Stimulated activated CD8-positive, alpha-beta memory T cell treated with anti-CD3 and anti-CD28 coated beads, Interleukin-4, amount 100 ng/mL, for 24 hours (primary cell): ENCODE data around the gene RPL28.
A peak's percentile ranks its signal among the peaks of the same experiment; 100 is the strongest.
"Not testable (repeated sequence)": the region's sequence is repeated elsewhere in the genome, so short reads cannot be mapped to it uniquely, and the experiment has no call there.

Experiments
- DNase-seq: peaks from one replicate; pipeline ENCODE4 v3.0.0-alpha.2; 2020; ENCODE audit warnings: low read depth

The RPL28 gene

GRCh38 chr19:55392820-55393761 lies 7.4 kb downstream of the RPL28 start:
- DNase-seq, result no peak

GRCh38 chr19:55398200-55398925 lies 12.6 kb downstream of the RPL28 start:
- no peak for DNase-seq

GRCh38 chr19:55400281-55401087 lies 14.8 kb downstream of the RPL28 start:
- no peak for DNase-seq

- DNase-seq, result not testable (repeated sequence)
Observed at GRCh38 chr19:55401390-55401789, 15.7 kb downstream of the RPL28 start.

GRCh38 chr19:55402509-55402908 lies 16.8 kb downstream of the RPL28 start:
- no peak for DNase-seq

- DNase-seq, result no peak
Observed at GRCh38 chr19:55405638-55406037, 19.9 kb downstream of the RPL28 start.

GRCh38 chr19:55406091-55406825 lies 20.5 kb downstream of the RPL28 start:
- no peak for DNase-seq

GRCh38 chr19:55406826-55407549 lies 21.3 kb downstream of the RPL28 start:
- peak; percentile 19 for DNase-seq

GRCh38 chr19:55407550-55407799 lies 21.7 kb downstream of the RPL28 start, which contains the start of gene UBE2S:
Gene UBE2S, minus strand, starts transcription at chr19:55407788. Its CDS starts 199 bp downstream, at chr19:55407589.
- not testable (repeated sequence) for DNase-seq

GRCh38 chr19:55407800-55408532 lies 22.2 kb downstream of the RPL28 start:
- peak; percentile 94 for DNase-seq

GRCh38 chr19:55408533-55408872 lies 22.8 kb downstream of the RPL28 start:
- no peak for DNase-seq

- not testable (repeated sequence) for DNase-seq
Observed at GRCh38 chr19:55409179-55409578, 23.4 kb downstream of the RPL28 start.

- DNase-seq, result no peak
Observed at GRCh38 chr19:55410168-55410567, 24.4 kb downstream of the RPL28 start.

GRCh38 chr19:55418185-55418584 lies 32.5 kb downstream of the RPL28 start:
- DNase-seq, result no peak

GRCh38 chr19:55419103-55419502 lies 33.4 kb downstream of the RPL28 start:
- no peak for DNase-seq

GRCh38 chr19:55419624-55420236 lies 34.0 kb downstream of the RPL28 start:
- DNase-seq, result no peak

GRCh38 chr19:55421281-55421680 lies 35.5 kb downstream of the RPL28 start:
- DNase-seq, result not testable (repeated sequence)

- DNase-seq, result no peak
Observed at GRCh38 chr19:55423225-55424005, 37.7 kb downstream of the RPL28 start.

- no peak for DNase-seq
Observed at GRCh38 chr19:55424518-55424917, 38.8 kb downstream of the RPL28 start.
